ENCODE results near the gene KCNE1. TPM values are rescaled to one million over a fixed set of nuclear protein-coding genes. Genes with fewer than 3 reads are reported as not detected.

KCNE1 gene
- total RNA-seq, 2 donors from 2014 or later = 0.78 to 3.8 TPM

DNA sequence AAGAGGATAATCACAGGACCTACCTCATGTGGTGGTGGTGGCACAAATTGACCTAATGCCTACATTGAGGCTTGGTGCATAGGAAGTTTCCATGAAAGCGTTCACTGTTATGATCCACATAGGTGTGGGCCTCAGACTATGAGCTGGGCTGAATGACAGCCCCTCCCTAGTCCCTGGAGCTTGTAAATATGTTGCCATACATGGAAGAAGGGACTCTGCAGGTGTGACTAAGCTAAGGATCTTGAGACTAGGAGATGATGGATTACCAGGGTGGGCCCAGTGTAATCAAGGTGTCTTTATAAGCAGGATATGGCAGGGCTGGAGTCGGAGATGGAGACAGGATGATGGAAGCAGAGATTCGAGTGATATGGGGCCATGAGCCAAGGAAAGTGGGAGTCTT lies 31.0 kb upstream of the KCNE1 start:
- Histone ChIP-seq H3K27ac (no peak overlapping the region), H3K9me3 (no peaks in the 10 kb centered on the region), H3K27me3 (no peaks in the 10 kb centered on the region), H3K4me1 (peaks cover 0 to 38% of the 10 kb centered on the region in 2 donors), H3K36me3 (no peaks in the 10 kb centered on the region), H3K4me3 (no peak overlapping the region)
- TF ChIP-seq, protein P1, sequence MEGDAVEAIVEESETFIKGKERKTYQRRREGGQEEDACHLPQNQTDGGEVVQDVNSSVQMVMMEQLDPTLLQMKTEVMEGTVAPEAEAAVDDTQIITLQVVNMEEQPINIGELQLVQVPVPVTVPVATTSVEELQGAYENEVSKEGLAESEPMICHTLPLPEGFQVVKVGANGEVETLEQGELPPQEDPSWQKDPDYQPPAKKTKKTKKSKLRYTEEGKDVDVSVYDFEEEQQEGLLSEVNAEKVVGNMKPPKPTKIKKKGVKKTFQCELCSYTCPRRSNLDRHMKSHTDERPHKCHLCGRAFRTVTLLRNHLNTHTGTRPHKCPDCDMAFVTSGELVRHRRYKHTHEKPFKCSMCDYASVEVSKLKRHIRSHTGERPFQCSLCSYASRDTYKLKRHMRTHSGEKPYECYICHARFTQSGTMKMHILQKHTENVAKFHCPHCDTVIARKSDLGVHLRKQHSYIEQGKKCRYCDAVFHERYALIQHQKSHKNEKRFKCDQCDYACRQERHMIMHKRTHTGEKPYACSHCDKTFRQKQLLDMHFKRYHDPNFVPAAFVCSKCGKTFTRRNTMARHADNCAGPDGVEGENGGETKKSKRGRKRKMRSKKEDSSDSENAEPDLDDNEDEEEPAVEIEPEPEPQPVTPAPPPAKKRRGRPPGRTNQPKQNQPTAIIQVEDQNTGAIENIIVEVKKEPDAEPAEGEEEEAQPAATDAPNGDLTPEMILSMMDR (IDR thresholded peaks at IDR 0.05) = no peak
- DNase-seq (ENCODE audit: low spot score) = no peak

DNA sequence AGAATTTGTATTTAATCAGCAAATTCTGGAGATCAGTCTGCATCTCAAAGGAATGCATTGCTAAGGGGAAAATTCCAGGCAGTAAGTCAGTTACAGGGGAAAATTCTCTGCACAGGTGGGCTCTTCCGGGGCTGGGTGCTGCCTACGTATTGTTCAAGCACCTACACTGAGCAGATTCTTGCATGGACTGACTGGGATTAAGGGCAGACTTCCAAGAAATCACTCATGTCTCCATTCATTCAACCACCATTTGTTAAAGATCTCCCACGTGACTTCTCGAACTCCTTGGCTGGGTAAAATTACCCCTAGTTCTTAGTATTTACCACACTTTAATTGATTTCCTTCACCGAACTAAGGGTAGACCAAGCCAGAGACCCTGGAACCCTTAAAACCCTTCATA lies 28.2 kb upstream of the KCNE1 start:
- H3K9me3 ChIP-seq = no peaks in the 10 kb centered on the region
- H3K4me1 ChIP-seq = peaks cover 0 to 36% of the 10 kb centered on the region in 2 donors
- DNase-seq (ENCODE audit: low spot score) = no peak
- H3K36me3 ChIP-seq = no peaks in the 10 kb centered on the region
- no peak overlapping the region for H3K27ac ChIP-seq
- no peaks in the 10 kb centered on the region for H3K27me3 ChIP-seq
- TF ChIP-seq, protein P1 (IDR thresholded peaks at IDR 0.05) = no peak
- no peak overlapping the region for H3K4me3 ChIP-seq

DNA sequence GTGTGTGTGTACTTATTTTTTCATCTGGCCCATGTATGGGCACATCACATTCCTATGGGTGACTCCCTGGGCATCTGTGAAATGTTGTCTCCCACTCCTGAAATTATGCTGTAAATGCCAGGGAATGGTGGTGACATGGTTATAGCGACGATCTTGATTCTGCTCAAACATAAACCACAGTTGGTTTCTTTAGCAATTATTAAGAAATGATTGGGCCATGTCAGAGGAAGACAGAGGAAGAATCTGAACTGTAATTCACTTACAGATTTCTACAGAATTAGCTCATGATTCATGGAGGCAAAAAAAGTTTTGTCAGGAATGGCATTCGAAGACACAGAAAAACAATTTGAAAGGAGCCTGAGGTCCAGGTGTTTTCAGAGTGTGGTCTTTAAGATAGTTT lies 25.8 kb upstream of the KCNE1 start:
- H3K27ac ChIP-seq = peak overlapping the region in 1 of 2 donors; percentile 73
- no peaks in the 10 kb centered on the region for H3K36me3 ChIP-seq
- DNase-seq (ENCODE audit: low spot score) = no peak
- H3K4me1 ChIP-seq = peaks cover 0 to 25% of the 10 kb centered on the region in 2 donors
- no peaks in the 10 kb centered on the region for H3K9me3 ChIP-seq
- TF ChIP-seq, protein P1 (IDR thresholded peaks at IDR 0.05) = no peak
- no peak overlapping the region for H3K4me3 ChIP-seq
- no peaks in the 10 kb centered on the region for H3K27me3 ChIP-seq

DNA sequence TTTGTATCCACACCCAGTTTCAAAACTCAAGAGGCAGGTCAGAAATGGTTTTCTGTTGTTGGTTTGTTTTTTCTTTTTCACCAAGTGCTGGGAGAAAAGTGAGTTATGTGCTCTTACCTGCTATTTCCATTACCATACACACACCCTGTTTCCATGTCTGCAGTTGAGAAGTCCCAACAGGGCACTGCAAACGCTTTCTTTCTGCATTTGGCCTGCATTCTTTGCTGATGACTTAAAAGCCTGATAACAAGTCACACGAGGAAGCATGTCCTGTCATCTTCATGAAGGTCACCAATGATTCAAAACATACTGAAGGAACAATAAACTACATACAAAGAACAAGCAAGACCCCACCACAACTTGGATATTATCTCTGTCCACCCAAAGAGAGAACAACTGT lies 24.8 kb upstream of the KCNE1 start:
- H3K4me3 ChIP-seq = no peak overlapping the region
- H3K9me3 ChIP-seq = no peaks in the 10 kb centered on the region
- no peak for DNase-seq (ENCODE audit: low spot score)
- peak overlapping the region; percentile 32 to 73 for H3K27ac ChIP-seq
- TF ChIP-seq, protein P1 (IDR thresholded peaks at IDR 0.05) = no peak
- no peaks in the 10 kb centered on the region for H3K36me3 ChIP-seq
- no peaks in the 10 kb centered on the region for H3K27me3 ChIP-seq
- H3K4me1 ChIP-seq = peaks cover 0 to 29% of the 10 kb centered on the region in 2 donors

DNA sequence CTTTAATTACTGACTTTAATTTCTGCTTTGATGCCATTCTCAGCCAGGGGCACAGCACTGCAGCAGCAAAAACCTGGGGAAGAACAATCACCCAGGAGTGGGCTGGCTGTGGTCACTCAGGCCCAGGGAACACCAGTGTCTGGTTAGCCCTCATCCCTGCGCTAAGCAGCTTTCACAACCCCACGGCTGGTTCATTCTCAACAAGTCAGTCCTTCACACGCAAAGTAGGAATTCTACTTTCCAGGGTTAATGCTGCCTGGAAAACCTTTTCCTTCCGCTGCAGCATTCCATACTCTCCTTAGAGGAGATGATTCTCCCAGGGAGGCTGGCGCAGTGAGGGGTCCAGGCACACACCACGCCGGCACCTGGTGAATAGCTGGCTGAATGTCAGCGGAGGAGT lies 24.3 kb upstream of the KCNE1 start:
- no peak overlapping the region for H3K4me3 ChIP-seq
- no peak for DNase-seq (ENCODE audit: low spot score)
- TF ChIP-seq, protein P1 (IDR thresholded peaks at IDR 0.05) = no peak
- H3K27ac ChIP-seq = peak overlapping the region; percentile 32 to 73
- H3K36me3 ChIP-seq = no peaks in the 10 kb centered on the region
- H3K27me3 ChIP-seq = no peaks in the 10 kb centered on the region
- H3K4me1 ChIP-seq = peaks cover 0 to 34% of the 10 kb centered on the region in 2 donors
- no peaks in the 10 kb centered on the region for H3K9me3 ChIP-seq

DNA sequence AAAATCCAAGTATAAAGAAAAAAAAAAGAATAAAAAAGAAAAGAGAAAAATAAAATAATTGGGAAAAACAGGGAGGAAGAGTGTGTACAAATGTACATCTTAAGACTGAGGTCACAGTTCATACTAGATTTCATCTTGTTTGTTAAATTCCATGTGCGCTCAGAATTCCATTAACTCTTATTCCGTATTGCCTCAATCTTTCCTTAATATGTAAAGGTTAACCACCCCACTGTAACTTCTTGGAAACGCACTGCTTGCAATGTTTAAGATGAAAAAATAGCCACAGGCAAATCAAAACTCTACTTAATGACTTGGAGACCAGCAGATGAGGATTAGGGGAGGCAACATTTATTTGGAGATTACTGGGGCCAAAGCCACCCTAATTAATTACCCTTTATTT lies 23.9 kb upstream of the KCNE1 start:
- no peak overlapping the region for H3K4me3 ChIP-seq
- H3K4me1 ChIP-seq = peaks cover 0 to 38% of the 10 kb centered on the region in 2 donors
- H3K36me3 ChIP-seq = no peaks in the 10 kb centered on the region
- TF ChIP-seq, protein P1 (IDR thresholded peaks at IDR 0.05) = no peak
- DNase-seq (ENCODE audit: low spot score) = no peak
- H3K27ac ChIP-seq = peak overlapping the region in 1 of 2 donors; percentile 73
- no peaks in the 10 kb centered on the region for H3K27me3 ChIP-seq
- H3K9me3 ChIP-seq = no peaks in the 10 kb centered on the region

All from right atrium auricular region (tissue), 2 donors.